GM23338 (cell line): ENCODE data around the gene AXIN2.

Experiments used
- CREB1 ChIP-seq: fragments of 250-450 bp; sonication (Bioruptor Pico); IDR thresholded peaks from 2 replicates; pipeline ENCODE4 v1.5.0; 2020; ENCODE audit warnings: low read depth, mild to moderate bottlenecking, moderate library complexity
- EZH2 ChIP-seq: fragments of 200-600 bp; sonication (generic); IDR thresholded peaks from one replicate; pipeline ENCODE4 v1.8.0; 2017; ENCODE audit warnings: antibody characterized with exemption, mild to moderate bottlenecking, low read depth; ENCODE audit not compliant: unreplicated experiment
- JUNB ChIP-seq: IDR thresholded peaks from one replicate; pipeline ENCODE4 v1.6.1; 2016; ENCODE audit warnings: antibody characterized with exemption; ENCODE audit not compliant: unreplicated experiment
- NANOG ChIP-seq: IDR thresholded peaks from 2 replicates; pipeline ENCODE4 v1.6.1; 2016; ENCODE audit warnings: antibody characterized with exemption, borderline replicate concordance
- POLR2AphosphoS5 ChIP-seq: IDR thresholded peaks from 2 replicates; pipeline ENCODE4 v1.6.1; 2016; ENCODE audit warnings: antibody characterized with exemption, low read depth
- TF ChIP-seq, protein P1 (sequence below), 2 experiments: fragments of 200-600 bp in 1 of 2; sonication (generic) in 1 of 2; conservative IDR thresholded peaks; 2 replicates each; pipeline versions ENCODE4 v1.5.1 to v1.6.1; 2016 to 2017; ENCODE audit warnings: antibody characterized with exemption in 2 of 2, low read depth in 2 of 2, mild to moderate bottlenecking in 2 of 2, moderate library complexity in 1 of 2
- TF ChIP-seq, protein P2 (sequence below): fragments of 250-450 bp; sonication (Bioruptor Pico); IDR thresholded peaks from 2 replicates; pipeline ENCODE4 v1.5.0; 2020; ENCODE audit warnings: mild to moderate bottlenecking, moderate library complexity
- TF ChIP-seq, protein P3 (sequence below): IDR thresholded peaks from one replicate; pipeline ENCODE4 v1.6.1; 2018; ENCODE audit warnings: antibody characterized with exemption; ENCODE audit not compliant: unreplicated experiment

DNA sequence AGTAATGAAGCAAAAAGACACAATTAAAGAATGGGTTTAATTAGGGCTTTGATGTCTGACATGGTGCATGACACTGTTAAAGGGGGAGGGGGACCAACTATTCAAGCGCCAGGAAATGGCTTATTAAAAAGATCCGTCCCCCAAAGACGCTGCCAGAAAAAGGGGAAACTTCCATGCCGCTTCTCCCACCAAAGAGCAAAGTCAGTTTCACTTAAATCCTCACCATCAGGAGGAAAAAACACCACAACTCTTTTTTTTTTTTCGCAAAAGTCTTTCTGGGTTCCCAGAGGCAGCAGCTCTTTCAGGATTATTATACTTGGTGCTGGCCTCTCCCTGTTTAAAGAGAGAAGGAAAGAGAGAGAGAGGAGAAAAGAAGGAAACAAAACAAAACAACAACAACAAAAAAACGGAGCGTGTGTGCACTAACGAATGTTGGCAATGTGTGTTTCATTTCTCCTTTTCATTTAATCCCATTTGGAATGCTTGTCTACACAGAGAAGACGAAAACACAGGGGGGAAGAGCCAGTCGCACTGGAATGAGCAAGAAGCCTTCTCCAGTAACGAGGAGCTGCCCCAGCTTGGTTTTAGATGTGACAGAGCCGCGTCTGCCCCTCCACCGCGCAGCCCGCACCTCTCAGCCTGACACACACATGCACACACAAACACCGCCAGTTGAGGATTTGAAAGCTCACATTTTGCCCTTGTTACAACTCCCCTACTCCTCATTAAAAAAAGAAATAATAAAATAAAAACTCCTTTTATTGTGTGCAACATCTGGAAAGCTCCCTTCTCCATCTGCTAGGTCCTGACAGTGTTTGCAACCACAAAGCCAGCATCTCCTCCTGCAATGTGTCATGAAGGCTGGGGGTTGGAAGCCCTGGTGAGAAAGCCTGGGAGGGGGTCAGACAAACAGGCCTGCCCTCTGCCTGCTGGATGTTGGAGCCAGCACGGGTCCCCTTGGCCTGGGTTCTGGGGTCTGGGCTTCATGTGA, 32.7 kb upstream of the AXIN2 start:
- TF ChIP-seq EZH2 = no peak
- TF ChIP-seq, protein P1, sequence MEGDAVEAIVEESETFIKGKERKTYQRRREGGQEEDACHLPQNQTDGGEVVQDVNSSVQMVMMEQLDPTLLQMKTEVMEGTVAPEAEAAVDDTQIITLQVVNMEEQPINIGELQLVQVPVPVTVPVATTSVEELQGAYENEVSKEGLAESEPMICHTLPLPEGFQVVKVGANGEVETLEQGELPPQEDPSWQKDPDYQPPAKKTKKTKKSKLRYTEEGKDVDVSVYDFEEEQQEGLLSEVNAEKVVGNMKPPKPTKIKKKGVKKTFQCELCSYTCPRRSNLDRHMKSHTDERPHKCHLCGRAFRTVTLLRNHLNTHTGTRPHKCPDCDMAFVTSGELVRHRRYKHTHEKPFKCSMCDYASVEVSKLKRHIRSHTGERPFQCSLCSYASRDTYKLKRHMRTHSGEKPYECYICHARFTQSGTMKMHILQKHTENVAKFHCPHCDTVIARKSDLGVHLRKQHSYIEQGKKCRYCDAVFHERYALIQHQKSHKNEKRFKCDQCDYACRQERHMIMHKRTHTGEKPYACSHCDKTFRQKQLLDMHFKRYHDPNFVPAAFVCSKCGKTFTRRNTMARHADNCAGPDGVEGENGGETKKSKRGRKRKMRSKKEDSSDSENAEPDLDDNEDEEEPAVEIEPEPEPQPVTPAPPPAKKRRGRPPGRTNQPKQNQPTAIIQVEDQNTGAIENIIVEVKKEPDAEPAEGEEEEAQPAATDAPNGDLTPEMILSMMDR (conservative IDR thresholded peaks at IDR 0.05; ENCODE audit: low read depth in 2 of 2) = no peak
- no peak for TF ChIP-seq NANOG
- no peak for TF ChIP-seq POLR2AphosphoS5
- TF ChIP-seq CREB1 (CRISPR knock-in tag) = no peak
- TF ChIP-seq, protein P2, sequence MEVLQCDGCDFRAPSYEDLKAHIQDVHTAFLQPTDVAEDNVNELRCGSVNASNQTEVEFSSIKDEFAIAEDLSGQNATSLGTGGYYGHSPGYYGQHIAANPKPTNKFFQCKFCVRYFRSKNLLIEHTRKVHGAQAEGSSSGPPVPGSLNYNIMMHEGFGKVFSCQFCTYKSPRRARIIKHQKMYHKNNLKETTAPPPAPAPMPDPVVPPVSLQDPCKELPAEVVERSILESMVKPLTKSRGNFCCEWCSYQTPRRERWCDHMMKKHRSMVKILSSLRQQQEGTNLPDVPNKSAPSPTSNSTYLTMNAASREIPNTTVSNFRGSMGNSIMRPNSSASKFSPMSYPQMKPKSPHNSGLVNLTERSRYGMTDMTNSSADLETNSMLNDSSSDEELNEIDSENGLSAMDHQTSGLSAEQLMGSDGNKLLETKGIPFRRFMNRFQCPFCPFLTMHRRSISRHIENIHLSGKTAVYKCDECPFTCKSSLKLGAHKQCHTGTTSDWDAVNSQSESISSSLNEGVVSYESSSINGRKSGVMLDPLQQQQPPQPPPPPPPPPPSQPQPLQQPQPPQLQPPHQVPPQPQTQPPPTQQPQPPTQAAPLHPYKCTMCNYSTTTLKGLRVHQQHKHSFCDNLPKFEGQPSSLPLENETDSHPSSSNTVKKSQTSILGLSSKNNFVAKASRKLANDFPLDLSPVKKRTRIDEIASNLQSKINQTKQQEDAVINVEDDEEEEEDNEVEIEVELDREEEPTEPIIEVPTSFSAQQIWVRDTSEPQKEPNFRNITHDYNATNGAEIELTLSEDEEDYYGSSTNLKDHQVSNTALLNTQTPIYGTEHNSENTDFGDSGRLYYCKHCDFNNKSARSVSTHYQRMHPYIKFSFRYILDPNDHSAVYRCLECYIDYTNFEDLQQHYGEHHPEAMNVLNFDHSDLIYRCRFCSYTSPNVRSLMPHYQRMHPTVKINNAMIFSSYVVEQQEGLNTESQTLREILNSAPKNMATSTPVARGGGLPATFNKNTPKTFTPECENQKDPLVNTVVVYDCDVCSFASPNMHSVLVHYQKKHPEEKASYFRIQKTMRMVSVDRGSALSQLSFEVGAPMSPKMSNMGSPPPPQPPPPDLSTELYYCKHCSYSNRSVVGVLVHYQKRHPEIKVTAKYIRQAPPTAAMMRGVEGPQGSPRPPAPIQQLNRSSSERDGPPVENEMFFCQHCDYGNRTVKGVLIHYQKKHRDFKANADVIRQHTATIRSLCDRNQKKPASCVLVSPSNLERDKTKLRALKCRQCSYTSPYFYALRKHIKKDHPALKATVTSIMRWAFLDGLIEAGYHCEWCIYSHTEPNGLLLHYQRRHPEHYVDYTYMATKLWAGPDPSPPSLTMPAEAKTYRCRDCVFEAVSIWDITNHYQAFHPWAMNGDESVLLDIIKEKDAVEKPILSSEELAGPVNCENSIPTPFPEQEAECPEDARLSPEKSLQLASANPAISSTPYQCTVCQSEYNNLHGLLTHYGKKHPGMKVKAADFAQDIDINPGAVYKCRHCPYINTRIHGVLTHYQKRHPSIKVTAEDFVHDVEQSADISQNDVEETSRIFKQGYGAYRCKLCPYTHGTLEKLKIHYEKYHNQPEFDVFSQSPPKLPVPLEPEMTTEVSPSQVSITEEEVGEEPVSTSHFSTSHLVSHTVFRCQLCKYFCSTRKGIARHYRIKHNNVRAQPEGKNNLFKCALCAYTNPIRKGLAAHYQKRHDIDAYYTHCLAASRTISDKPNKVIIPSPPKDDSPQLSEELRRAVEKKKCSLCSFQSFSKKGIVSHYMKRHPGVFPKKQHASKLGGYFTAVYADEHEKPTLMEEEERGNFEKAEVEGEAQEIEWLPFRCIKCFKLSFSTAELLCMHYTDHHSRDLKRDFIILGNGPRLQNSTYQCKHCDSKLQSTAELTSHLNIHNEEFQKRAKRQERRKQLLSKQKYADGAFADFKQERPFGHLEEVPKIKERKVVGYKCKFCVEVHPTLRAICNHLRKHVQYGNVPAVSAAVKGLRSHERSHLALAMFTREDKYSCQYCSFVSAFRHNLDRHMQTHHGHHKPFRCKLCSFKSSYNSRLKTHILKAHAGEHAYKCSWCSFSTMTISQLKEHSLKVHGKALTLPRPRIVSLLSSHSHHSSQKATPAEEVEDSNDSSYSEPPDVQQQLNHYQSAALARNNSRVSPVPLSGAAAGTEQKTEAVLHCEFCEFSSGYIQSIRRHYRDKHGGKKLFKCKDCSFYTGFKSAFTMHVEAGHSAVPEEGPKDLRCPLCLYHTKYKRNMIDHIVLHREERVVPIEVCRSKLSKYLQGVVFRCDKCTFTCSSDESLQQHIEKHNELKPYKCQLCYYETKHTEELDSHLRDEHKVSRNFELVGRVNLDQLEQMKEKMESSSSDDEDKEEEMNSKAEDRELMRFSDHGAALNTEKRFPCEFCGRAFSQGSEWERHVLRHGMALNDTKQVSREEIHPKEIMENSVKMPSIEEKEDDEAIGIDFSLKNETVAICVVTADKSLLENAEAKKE (CRISPR knock-in tag) = peak; percentile 76; the same call in 1 of the 2 replicates
- TF ChIP-seq, protein P3, sequence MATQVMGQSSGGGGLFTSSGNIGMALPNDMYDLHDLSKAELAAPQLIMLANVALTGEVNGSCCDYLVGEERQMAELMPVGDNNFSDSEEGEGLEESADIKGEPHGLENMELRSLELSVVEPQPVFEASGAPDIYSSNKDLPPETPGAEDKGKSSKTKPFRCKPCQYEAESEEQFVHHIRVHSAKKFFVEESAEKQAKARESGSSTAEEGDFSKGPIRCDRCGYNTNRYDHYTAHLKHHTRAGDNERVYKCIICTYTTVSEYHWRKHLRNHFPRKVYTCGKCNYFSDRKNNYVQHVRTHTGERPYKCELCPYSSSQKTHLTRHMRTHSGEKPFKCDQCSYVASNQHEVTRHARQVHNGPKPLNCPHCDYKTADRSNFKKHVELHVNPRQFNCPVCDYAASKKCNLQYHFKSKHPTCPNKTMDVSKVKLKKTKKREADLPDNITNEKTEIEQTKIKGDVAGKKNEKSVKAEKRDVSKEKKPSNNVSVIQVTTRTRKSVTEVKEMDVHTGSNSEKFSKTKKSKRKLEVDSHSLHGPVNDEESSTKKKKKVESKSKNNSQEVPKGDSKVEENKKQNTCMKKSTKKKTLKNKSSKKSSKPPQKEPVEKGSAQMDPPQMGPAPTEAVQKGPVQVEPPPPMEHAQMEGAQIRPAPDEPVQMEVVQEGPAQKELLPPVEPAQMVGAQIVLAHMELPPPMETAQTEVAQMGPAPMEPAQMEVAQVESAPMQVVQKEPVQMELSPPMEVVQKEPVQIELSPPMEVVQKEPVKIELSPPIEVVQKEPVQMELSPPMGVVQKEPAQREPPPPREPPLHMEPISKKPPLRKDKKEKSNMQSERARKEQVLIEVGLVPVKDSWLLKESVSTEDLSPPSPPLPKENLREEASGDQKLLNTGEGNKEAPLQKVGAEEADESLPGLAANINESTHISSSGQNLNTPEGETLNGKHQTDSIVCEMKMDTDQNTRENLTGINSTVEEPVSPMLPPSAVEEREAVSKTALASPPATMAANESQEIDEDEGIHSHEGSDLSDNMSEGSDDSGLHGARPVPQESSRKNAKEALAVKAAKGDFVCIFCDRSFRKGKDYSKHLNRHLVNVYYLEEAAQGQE = no peak
- TF ChIP-seq JUNB = no peak
